ENCODE measurements around the gene FAM167B. TPM values are rescaled to one million over a fixed set of nuclear protein-coding genes. Genes with fewer than 3 reads are reported as not detected.

The FAM167B gene
- total and polyA plus RNA-seq, 12 donors: 1.0 to 17.3 (median 4.5) TPM

- Histone ChIP-seq H3K27me3 (no peaks in the 10 kb centered on the region), H3K4me3 (peak overlapping the region; percentile 65 to 94 (median 84)), H3K36me3 (peaks cover 0 to 72% (median 18%) of the 10 kb centered on the region in 9 donors), H3K27ac (peak overlapping the region in 7 of 10 donors; percentile 88 to 95 (median 91)), H3K4me1 (peaks cover 5 to 40% (median 28%) of the 10 kb centered on the region in 9 donors), H3K9me3 (no peaks in the 10 kb centered on the region)
- intact Hi-C loops (cut with DNase I): loop anchor here in 6 of 10 donors (5.0 to 10.0 kb wide), 3 partner anchors 91 to 104 kb away; no protein-coding TSS in a partner anchor
- ATAC-seq (no peak), DNase-seq (no peak)
- TF ChIP-seq CTCF (IDR thresholded peaks at IDR 0.05): no peak
- 89 to 91% methylated on average over 4 of the region's 4 CpGs for whole genome bisulfite sequencing, 2 donors
Measured at GRCh38 chr1:32220746-32221580, 26.1 kb upstream of the FAM167B start.

- H3K27me3 ChIP-seq: no peaks in the 10 kb centered on the region
- peak overlapping the region; percentile 65 to 94 (median 84) for H3K4me3 ChIP-seq
- H3K27ac ChIP-seq: peak overlapping the region in 9 of 10 donors; percentile 76 to 95 (median 91)
- ATAC-seq: no peak
- no peak for TF ChIP-seq CTCF (IDR thresholded peaks at IDR 0.05)
- H3K9me3 ChIP-seq: no peaks in the 10 kb centered on the region
- intact Hi-C loops (cut with DNase I): loop anchor here in 6 of 10 donors (5.0 to 10.0 kb wide), 3 partner anchors 91 to 103 kb away; no protein-coding TSS in a partner anchor
- WGBS, 2 donors: 8% methylated on average over 13 of the region's 13 CpGs
- peaks cover 0 to 72% (median 18%) of the 10 kb centered on the region in 9 donors for H3K36me3 ChIP-seq
- H3K4me1 ChIP-seq: peaks cover 5 to 36% (median 28%) of the 10 kb centered on the region in 9 donors
- no peak for DNase-seq
Measured at GRCh38 chr1:32221581-32221979, 25.4 kb upstream of the FAM167B start.

GRCh38 chr1:32221980-32222755 lies 24.9 kb upstream of the FAM167B start, which contains the start of the genes EIF3I and TMEM234:
EIF3I (plus strand) TSS chr1:32222407; CDS start chr1:32222442, 35 bp downstream.
TMEM234 (minus strand) TSS chr1:32222353; CDS start chr1:32222322, 31 bp downstream.
- 0% methylated on average over 46 of the region's 46 CpGs for whole genome bisulfite sequencing, 2 donors
- Histone ChIP-seq H3K27me3 (no peaks in the 10 kb centered on the region), H3K4me3 (peak within 1 kb of the TSS; percentile 65 to 94 (median 84)), H3K36me3 (peaks cover 0 to 72% (median 20%) of the 10 kb centered on the region in 9 donors), H3K27ac (peak within 1 kb of the TSS; percentile 69 to 95 (median 90)), H3K9me3 (no peaks in the 10 kb centered on the region), H3K4me1 (peaks cover 5 to 36% (median 28%) of the 10 kb centered on the region in 9 donors)
- DNase-seq (peak; percentile 88 to 95), ATAC-seq (peak; percentile 91 to 97 (median 96))
- intact Hi-C loops (cut with DNase I): loop anchor here in 6 of 10 donors (5.0 to 10.0 kb wide), 3 partner anchors 90 to 103 kb away; no protein-coding TSS in a partner anchor
- TF ChIP-seq CTCF (IDR thresholded peaks at IDR 0.05): no peak

Measured in heart right ventricle (tissue), 16 donors.